Panc1 (cell line): Measurements from ENCODE around the gene LCT. TPM values are rescaled to one million over a fixed set of nuclear protein-coding genes. Genes with fewer than 3 reads are reported as not detected.
"Not testable (repeated sequence)": the region's sequence is repeated elsewhere in the genome, so short reads cannot be mapped to it uniquely, and the experiment has no call there.

Source experiments
- ATAC-seq: fragments of 200-7000 bp; cut with Tn5 transposase; 2 replicates; pipeline ENCODE4 v1.9.1; 2020; ENCODE audit warnings: mild to moderate bottlenecking, moderate library complexity
- BruUV-seq: library from RNA; stranded (reverse); fragments of 400-500 nt; replicated peaks from 2 replicates; lab custom pipeline; 2021; lab: Mats Ljungman, UMichigan
- CTCF ChIA-PET: fragments of 300-600 bp; sonication (Branson Sonifier 250); formaldehyde crosslinking; loops from one replicate; lab custom pipeline; 2022; ENCODE audit warnings: antibody characterized with exemption; lab: Charles Lee
- POLR2A ChIA-PET: fragments of 300-600 bp; sonication (Branson Sonifier 250); formaldehyde crosslinking; loops from one replicate; lab custom pipeline; 2022; ENCODE audit warnings: antibody characterized with exemption; lab: Charles Lee
- DNase-seq: peaks from one replicate; pipeline ENCODE4 v3.0.0-alpha.2; 2010; ENCODE audit warnings: low read depth, low spot score
- H3K27ac ChIP-seq: 2 replicates; pipeline ENCODE4 v1.5.1; 2011; ENCODE audit warnings: mild to moderate bottlenecking, low read length, inconsistent platforms
- H3K27me3 ChIP-seq: fragments of 200-500 bp; sonication (Bioruptor generic); 2 replicates; pipeline ENCODE4 v1.6.0; 2014; ENCODE audit warnings: low read length, inconsistent platforms; ENCODE audit not compliant: control insufficient read depth, insufficient read depth
- H3K36me3 ChIP-seq: fragments of 200-500 bp; sonication (Bioruptor generic); 2 replicates; pipeline ENCODE4 v1.5.1; 2014; ENCODE audit warnings: inconsistent platforms, mild to moderate bottlenecking, low read length, moderate library complexity; ENCODE audit not compliant: control insufficient read depth, insufficient read depth
- H3K4me1 ChIP-seq: 2 replicates; pipeline ENCODE4 v1.5.1; 2011; ENCODE audit warnings: inconsistent platforms, mild to moderate bottlenecking, low read length, moderate library complexity; ENCODE audit not compliant: control insufficient read depth, insufficient read depth
- H3K4me3 ChIP-seq, 2 experiments: 2 replicates each; pipeline ENCODE4 v1.5.1; 2011 to 2012; ENCODE audit warnings: low read depth in 2 of 2, low read length in 2 of 2, mild to moderate bottlenecking in 2 of 2, inconsistent platforms in 1 of 2, moderate library complexity in 1 of 2
- H3K9me3 ChIP-seq: fragments of 200-500 bp; sonication (Bioruptor generic); 2 replicates; pipeline ENCODE4 v1.5.1; 2014; ENCODE audit warnings: low read depth, mild to moderate bottlenecking, inconsistent platforms, low read length, moderate library complexity; ENCODE audit not compliant: control insufficient read depth, insufficient read depth
- POLR2AphosphoS5 ChIP-seq: IDR thresholded peaks from 2 replicates; pipeline ENCODE4 v1.6.1; 2012; ENCODE audit warnings: mild to moderate bottlenecking, low read depth, low read length, moderate library complexity
- SIN3A ChIP-seq: IDR thresholded peaks from 2 replicates; pipeline ENCODE4 v1.6.1; 2012; ENCODE audit warnings: low read depth, mild to moderate bottlenecking, low read length, moderate library complexity, borderline replicate concordance; ENCODE audit not compliant: insufficient read depth
- TCF7L2 ChIP-seq: IDR thresholded peaks from 2 replicates; pipeline ENCODE4 v1.6.1; 2011; ENCODE audit warnings: mild to moderate bottlenecking, low read depth, low read length, inconsistent platforms
- in situ Hi-C: cut with HindIII; loops from 2 replicates; pipeline ENCODE4 v1.10.0; 2016; ENCODE audit warnings: low sequenced_read_pairs, low pct_unique_long_range_greater_than_20kb
- intact Hi-C: fragments of 100-400 bp; cut with micrococcal nuclease; formaldehyde crosslinking; loops from one replicate; pipeline ENCODE4 v1.10.0; 2022; ENCODE audit not compliant: unreplicated experiment
- total RNA-seq: library from RNA; stranded (reverse); gene quantifications from one replicate; pipeline ENCODE4 v1.2.1, GENCODE V29; 2021; ENCODE audit not compliant: unreplicated experiment
- TF ChIP-seq, protein P1 (sequence below): fragments of 450-650 bp; IDR thresholded peaks from 2 replicates; pipeline ENCODE4 v1.5.1; 2017; ENCODE audit warnings: mild to moderate bottlenecking
- TF ChIP-seq, protein P2 (sequence below), 2 experiments: IDR thresholded peaks; 2 replicates each; pipeline ENCODE4 v1.6.1; 2011 to 2012; ENCODE audit warnings: low read depth in 2 of 2, control low read depth in 1 of 2, low read length in 1 of 2, mild to moderate bottlenecking in 1 of 2, moderate library complexity in 1 of 2; ENCODE audit not compliant: insufficient read depth in 1 of 2

LCT gene
- total RNA-seq, 1 experiment from 2014 or later = not detected

DNA sequence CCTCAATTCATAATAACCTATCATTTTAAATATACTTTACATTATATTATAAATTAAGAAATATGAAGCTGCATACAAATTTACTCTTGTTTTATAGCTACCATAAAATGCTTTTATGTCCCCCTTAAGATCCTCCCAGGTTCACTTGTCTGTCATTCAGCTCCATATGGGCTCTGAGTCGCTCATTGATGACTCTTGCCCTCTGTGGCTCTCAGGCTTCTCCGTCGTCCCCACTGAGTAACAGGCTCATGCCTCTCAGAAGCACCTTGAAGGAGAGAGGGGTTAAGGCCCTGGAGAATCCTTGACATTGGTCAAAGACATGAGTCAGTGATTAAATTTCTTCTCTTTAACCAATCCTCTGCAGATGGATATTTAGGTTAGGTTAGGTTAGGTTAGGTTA lies 45.4 kb upstream of the LCT start:
- Histone ChIP-seq H3K9me3 (no peaks in the 10 kb centered on the region), H3K4me3 (no peak overlapping the region), H3K36me3 (no peaks in the 10 kb centered on the region), H3K27me3 (0 out of 2 replicates have a peak, but pooled peaks cover 7% of the 10 kb centered on the region), H3K27ac (no peak overlapping the region), H3K4me1 (no peaks in the 10 kb centered on the region)
- in situ Hi-C loops = no loop called here
- DNase-seq (no peak), ATAC-seq (no peak)
- ChIA-PET CTCF (no interaction called here), POLR2A (no interaction called here)
- intact Hi-C loops = no loop called here
- no peak for TF ChIP-seq SIN3A
- TF ChIP-seq TCF7L2 = no peak
- TF ChIP-seq, protein P1, sequence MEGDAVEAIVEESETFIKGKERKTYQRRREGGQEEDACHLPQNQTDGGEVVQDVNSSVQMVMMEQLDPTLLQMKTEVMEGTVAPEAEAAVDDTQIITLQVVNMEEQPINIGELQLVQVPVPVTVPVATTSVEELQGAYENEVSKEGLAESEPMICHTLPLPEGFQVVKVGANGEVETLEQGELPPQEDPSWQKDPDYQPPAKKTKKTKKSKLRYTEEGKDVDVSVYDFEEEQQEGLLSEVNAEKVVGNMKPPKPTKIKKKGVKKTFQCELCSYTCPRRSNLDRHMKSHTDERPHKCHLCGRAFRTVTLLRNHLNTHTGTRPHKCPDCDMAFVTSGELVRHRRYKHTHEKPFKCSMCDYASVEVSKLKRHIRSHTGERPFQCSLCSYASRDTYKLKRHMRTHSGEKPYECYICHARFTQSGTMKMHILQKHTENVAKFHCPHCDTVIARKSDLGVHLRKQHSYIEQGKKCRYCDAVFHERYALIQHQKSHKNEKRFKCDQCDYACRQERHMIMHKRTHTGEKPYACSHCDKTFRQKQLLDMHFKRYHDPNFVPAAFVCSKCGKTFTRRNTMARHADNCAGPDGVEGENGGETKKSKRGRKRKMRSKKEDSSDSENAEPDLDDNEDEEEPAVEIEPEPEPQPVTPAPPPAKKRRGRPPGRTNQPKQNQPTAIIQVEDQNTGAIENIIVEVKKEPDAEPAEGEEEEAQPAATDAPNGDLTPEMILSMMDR = no peak
- TF ChIP-seq POLR2AphosphoS5 = no peak
- TF ChIP-seq, protein P2, sequence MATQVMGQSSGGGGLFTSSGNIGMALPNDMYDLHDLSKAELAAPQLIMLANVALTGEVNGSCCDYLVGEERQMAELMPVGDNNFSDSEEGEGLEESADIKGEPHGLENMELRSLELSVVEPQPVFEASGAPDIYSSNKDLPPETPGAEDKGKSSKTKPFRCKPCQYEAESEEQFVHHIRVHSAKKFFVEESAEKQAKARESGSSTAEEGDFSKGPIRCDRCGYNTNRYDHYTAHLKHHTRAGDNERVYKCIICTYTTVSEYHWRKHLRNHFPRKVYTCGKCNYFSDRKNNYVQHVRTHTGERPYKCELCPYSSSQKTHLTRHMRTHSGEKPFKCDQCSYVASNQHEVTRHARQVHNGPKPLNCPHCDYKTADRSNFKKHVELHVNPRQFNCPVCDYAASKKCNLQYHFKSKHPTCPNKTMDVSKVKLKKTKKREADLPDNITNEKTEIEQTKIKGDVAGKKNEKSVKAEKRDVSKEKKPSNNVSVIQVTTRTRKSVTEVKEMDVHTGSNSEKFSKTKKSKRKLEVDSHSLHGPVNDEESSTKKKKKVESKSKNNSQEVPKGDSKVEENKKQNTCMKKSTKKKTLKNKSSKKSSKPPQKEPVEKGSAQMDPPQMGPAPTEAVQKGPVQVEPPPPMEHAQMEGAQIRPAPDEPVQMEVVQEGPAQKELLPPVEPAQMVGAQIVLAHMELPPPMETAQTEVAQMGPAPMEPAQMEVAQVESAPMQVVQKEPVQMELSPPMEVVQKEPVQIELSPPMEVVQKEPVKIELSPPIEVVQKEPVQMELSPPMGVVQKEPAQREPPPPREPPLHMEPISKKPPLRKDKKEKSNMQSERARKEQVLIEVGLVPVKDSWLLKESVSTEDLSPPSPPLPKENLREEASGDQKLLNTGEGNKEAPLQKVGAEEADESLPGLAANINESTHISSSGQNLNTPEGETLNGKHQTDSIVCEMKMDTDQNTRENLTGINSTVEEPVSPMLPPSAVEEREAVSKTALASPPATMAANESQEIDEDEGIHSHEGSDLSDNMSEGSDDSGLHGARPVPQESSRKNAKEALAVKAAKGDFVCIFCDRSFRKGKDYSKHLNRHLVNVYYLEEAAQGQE (IDR thresholded peaks at IDR 0.05; ENCODE audit: insufficient read depth in 1 of 2, low read depth in 2 of 2, low read length in 1 of 2) = no peak
- BruUV-seq = no TSS peak

DNA sequence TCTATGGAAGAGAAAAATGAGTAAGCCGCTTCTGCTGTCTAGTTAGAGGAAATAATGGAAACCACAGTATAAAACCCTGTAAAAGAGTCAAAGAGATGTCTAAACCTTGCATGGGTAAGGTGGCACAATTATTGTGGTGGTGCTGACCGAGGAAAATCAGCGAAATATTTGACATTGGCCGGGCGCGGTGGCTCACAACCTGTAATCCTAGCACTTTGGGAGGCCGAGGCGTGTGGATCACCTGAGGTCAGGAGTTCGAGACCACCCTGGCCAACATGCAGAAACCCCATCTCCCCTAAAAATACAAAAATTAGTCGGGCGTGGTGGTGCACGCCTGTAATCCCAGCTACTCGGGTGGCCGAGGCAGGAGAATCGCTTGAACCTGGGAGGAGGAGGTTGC lies 39.8 kb upstream of the LCT start:
- POLR2A ChIA-PET = interaction anchor here (0.7 to 1.0 kb wide), 3 partner anchors 9 to 97 kb away, joined by 4 to 10 read pairs (median 6); no protein-coding TSS in a partner anchor
- DNase-seq, H3K4me1 ChIP-seq, intact Hi-C loops, BruUV-seq, H3K9me3 ChIP-seq, in situ Hi-C loops, H3K27me3 ChIP-seq, H3K36me3 ChIP-seq: not testable (repeated sequence)
- 0 out of 2 replicates have a peak, but pooled peaks have one; percentile 1 for ATAC-seq
- H3K4me3 ChIP-seq = peak overlapping the region; percentile 68 to 78
- CTCF ChIA-PET = interaction anchor here (0.7 kb wide), 1 partner anchor 26 kb away, joined by 4 read pairs; no protein-coding TSS in a partner anchor
- peak overlapping the region; percentile 72 for H3K27ac ChIP-seq

DNA sequence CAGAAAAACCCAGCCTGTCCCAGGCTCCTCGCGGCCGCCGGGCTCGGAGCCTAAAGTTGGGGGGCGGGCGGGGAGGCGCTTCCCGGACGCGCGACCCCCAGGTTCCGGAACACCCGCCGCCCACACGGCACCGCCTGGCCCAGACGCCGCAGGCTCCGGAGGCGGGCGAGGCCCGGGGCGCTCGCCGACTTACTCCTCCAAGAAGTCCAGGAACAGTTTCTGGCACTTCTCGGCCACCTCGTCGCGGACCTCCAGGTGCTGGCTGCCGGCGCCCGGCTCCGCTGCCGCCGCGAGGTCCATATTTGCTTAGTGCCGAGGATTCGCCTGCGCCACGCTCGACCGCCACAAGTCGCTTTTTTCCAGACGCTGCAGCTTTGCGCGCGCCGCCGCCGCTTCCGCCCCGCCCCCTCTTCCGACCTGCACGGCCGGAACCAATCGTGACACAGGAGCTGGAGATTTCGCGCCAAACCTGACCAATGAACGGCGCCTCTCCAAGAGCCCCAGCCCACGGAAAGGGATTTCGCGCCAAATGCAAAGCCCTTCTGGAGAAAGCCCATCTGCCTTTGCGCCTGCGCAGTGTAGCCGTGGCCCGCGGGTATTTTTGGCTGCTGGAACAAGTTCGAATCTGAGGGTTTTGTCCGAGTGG lies 39.2 kb upstream of the LCT start, which contains the start of gene MCM6:
TSS of gene MCM6 (minus strand) at position 378 of the 646 bp plus-strand sequence. CDS start at position 300, 78 bp downstream.
- no TSS peak for BruUV-seq
- POLR2A ChIA-PET = interaction anchor here (0.7 to 1.1 kb wide), 4 partner anchors 9 to 110 kb away, joined by 3 to 10 read pairs (median 5); no protein-coding TSS in a partner anchor
- TF ChIP-seq, protein P1 = no peak
- 0 out of 2 replicates have a peak, but pooled peaks have one; percentile 36 for TF ChIP-seq TCF7L2
- peak; percentile 43; the same call in 1 of the 2 replicates for TF ChIP-seq POLR2AphosphoS5
- TF ChIP-seq, protein P2 (IDR thresholded peaks at IDR 0.05; ENCODE audit: insufficient read depth in 1 of 2, low read depth in 2 of 2, low read length in 1 of 2) = no peak
- TF ChIP-seq SIN3A = 0 out of 2 replicates have a peak, but pooled peaks have one; percentile 36
- ATAC-seq = peak; percentile 98
- peak; percentile 93 for DNase-seq
- H3K27me3 ChIP-seq = no peaks in the 10 kb centered on the region
- no peaks in the 10 kb centered on the region; the same call in 1 of the 2 replicates for H3K36me3 ChIP-seq
- intact Hi-C loops = no loop called here
- in situ Hi-C loops = no loop called here
- H3K4me1 ChIP-seq = peaks cover 9% of the 10 kb centered on the region; the same call in 1 of the 2 replicates
- H3K9me3 ChIP-seq = no peaks in the 10 kb centered on the region
- peak within 1 kb of the TSS; percentile 72 for H3K27ac ChIP-seq
- H3K4me3 ChIP-seq = peak within 1 kb of the TSS; percentile 68 to 78
- CTCF ChIA-PET = interaction anchor here (0.7 kb wide), 1 partner anchor 25 kb away, joined by 4 read pairs; no protein-coding TSS in a partner anchor
